Uterus (tissue), 4 donors: Measurements from ENCODE around the gene SDC3. TPM values are rescaled to one million over a fixed set of nuclear protein-coding genes. Genes with fewer than 3 reads are reported as not detected.
A peak's percentile ranks its signal among the peaks of the same experiment; 100 is the strongest.

Experiments
- DNase-seq, 2 donors: peaks; one replicate each; pipeline ENCODE4 v3.0.0-alpha.2; 2019 to 2020
- H3K27ac ChIP-seq, 2 donors: fragments of 200-600 bp; sonication (generic); 1 replicate in 1 of 2; 2 replicates in 1 of 2; pipeline ENCODE4 v1.5.1; 2016 to 2018
- H3K27me3 ChIP-seq, 2 donors: fragments of 200-600 bp; sonication (generic); one replicate each; pipeline ENCODE4 v1.5.1; 2018 to 2019; ENCODE audit warnings: control low read depth in 1 of 2
- H3K36me3 ChIP-seq, 2 donors: fragments of 200-600 bp; sonication (generic); one replicate each; pipeline ENCODE4 v1.5.1; 2019; ENCODE audit warnings: control low read depth in 1 of 2
- H3K4me1 ChIP-seq, 2 donors: fragments of 200-600 bp; sonication (generic); one replicate each; pipeline ENCODE4 v1.5.1; 2018 to 2019; ENCODE audit warnings: control low read depth in 1 of 2
- H3K4me3 ChIP-seq, 2 donors: fragments of 200-600 bp; sonication (generic); 1 replicate in 1 of 2; 2 replicates in 1 of 2; pipeline ENCODE4 v1.5.1; 2018 to 2019; ENCODE audit warnings: mild to moderate bottlenecking in 1 of 2
- H3K9me3 ChIP-seq, 2 donors: fragments of 200-600 bp; sonication (generic); one replicate each; pipeline ENCODE4 v1.5.1; 2019; ENCODE audit warnings: control low read depth in 1 of 2
- CTCF ChIP-seq, 4 experiments: fragments of 200-600 bp in 2 of 4; fragments of 450-650 bp in 2 of 4; sonication (generic) in 2 of 4; IDR thresholded peaks; one replicate each; pipeline ENCODE4 v1.5.1; 2016 to 2019; ENCODE audit warnings: antibody characterized with exemption in 4 of 4, mild to moderate bottlenecking in 2 of 4, moderate library complexity in 1 of 4
- POLR2A ChIP-seq, 2 donors: fragments of 450-650 bp; IDR thresholded peaks; one replicate each; pipeline ENCODE4 v1.6.1; 2016; ENCODE audit warnings: antibody characterized with exemption in 2 of 2, mild to moderate bottlenecking in 1 of 2, moderate library complexity in 1 of 2
- intact Hi-C: fragments of 100-400 bp; cut with DNase I; formaldehyde crosslinking; loops from one replicate; pipeline ENCODE4 v1.15.1; 2023; ENCODE audit warnings: low total_unique reads
- total RNA-seq, 4 donors: library from RNA; depleted of rRNA in 3 of 4; stranded (reverse); fragments of >200 nt in 3 of 4; gene quantifications; one replicate each; pipeline versions ENCODE4 v1.1.0 to v1.2.4, GENCODE V29; 2014 to 2023
- donor health status: DM: yes; HTN: yes; CAD: no.

SDC3 gene
- total RNA-seq, 4 donors from 2014 or later: 12.4 to 38.3 (median 30.5) TPM

GRCh38 chr1:30878559-30878958 lies 30.0 kb downstream of the SDC3 start:
- TF ChIP-seq CTCF (IDR thresholded peaks at IDR 0.05) (no peak), POLR2A (IDR thresholded peaks at IDR 0.05) (no peak)
- H3K9me3 ChIP-seq: no peaks in the 10 kb centered on the region
- no peak overlapping the region for H3K4me3 ChIP-seq
- H3K36me3 ChIP-seq: no peaks in the 10 kb centered on the region
- DNase-seq: no peak
- intact Hi-C loops: no loop called here
- H3K4me1 ChIP-seq: no peaks in the 10 kb centered on the region
- no peaks in the 10 kb centered on the region for H3K27me3 ChIP-seq
- peak overlapping the region in 1 of 2 donors; percentile 12 for H3K27ac ChIP-seq

- Histone ChIP-seq H3K27ac (peak overlapping the region in 1 of 2 donors; percentile 46), H3K36me3 (no peaks in the 10 kb centered on the region), H3K4me3 (no peak overlapping the region), H3K4me1 (no peaks in the 10 kb centered on the region), H3K9me3 (no peaks in the 10 kb centered on the region), H3K27me3 (no peaks in the 10 kb centered on the region)
- TF ChIP-seq POLR2A (IDR thresholded peaks at IDR 0.05): no peak
- no peak for TF ChIP-seq CTCF (IDR thresholded peaks at IDR 0.05)
- no peak for DNase-seq
- intact Hi-C loops: no loop called here
Observed at GRCh38 chr1:30878016-30878415, 30.5 kb downstream of the SDC3 start.

GRCh38 chr1:30877205-30877912 lies 31.2 kb downstream of the SDC3 start:
- DNase-seq: peak; percentile 77 to 80
- intact Hi-C loops: no loop called here
- H3K4me3 ChIP-seq: no peak overlapping the region
- no peaks in the 10 kb centered on the region for H3K27me3 ChIP-seq
- H3K27ac ChIP-seq: peak overlapping the region; percentile 23 to 46
- H3K4me1 ChIP-seq: no peaks in the 10 kb centered on the region
- no peaks in the 10 kb centered on the region for H3K9me3 ChIP-seq
- TF ChIP-seq CTCF (IDR thresholded peaks at IDR 0.05): no peak
- no peak for TF ChIP-seq POLR2A (IDR thresholded peaks at IDR 0.05)
- H3K36me3 ChIP-seq: no peaks in the 10 kb centered on the region

GRCh38 chr1:30876451-30877204 lies 31.9 kb downstream of the SDC3 start:
- Histone ChIP-seq H3K27ac (peak overlapping the region in 1 of 2 donors; percentile 23), H3K27me3 (no peaks in the 10 kb centered on the region), H3K9me3 (no peaks in the 10 kb centered on the region), H3K4me3 (no peak overlapping the region), H3K36me3 (no peaks in the 10 kb centered on the region), H3K4me1 (no peaks in the 10 kb centered on the region)
- intact Hi-C loops: no loop called here
- TF ChIP-seq POLR2A (IDR thresholded peaks at IDR 0.05) (no peak), CTCF (IDR thresholded peaks at IDR 0.05) (no peak)
- DNase-seq: no peak

GRCh38 chr1:30875916-30876315 lies 32.6 kb downstream of the SDC3 start:
- Histone ChIP-seq H3K27me3 (no peaks in the 10 kb centered on the region), H3K4me1 (no peaks in the 10 kb centered on the region), H3K9me3 (no peaks in the 10 kb centered on the region), H3K27ac (no peak overlapping the region), H3K36me3 (no peaks in the 10 kb centered on the region), H3K4me3 (no peak overlapping the region)
- intact Hi-C loops: no loop called here
- DNase-seq: no peak
- TF ChIP-seq POLR2A (IDR thresholded peaks at IDR 0.05) (no peak), CTCF (IDR thresholded peaks at IDR 0.05) (no peak)
